Glomerular endothelial cell (primary cell): Measurements from ENCODE around the gene HACD2. TPM values are rescaled to one million over a fixed set of nuclear protein-coding genes. Genes with fewer than 3 reads are reported as not detected.
A peak's percentile ranks its signal among the peaks of the same experiment; 100 is the strongest.

Experiments used
- DNase-seq: peaks from one replicate; pipeline ENCODE4 v3.0.0-alpha.2; 2011; ENCODE audit warnings: low read depth, low spot score; ENCODE audit errors: extremely low read depth
- total RNA-seq: library from RNA; depleted of rRNA; stranded (reverse); fragments of >200 nt; gene quantifications from 2 replicates; pipeline ENCODE4 v1.2.3, GENCODE V29; 2015

HACD2 gene
- total RNA-seq, 1 donor from 2014 or later = 19.5 TPM

DNA sequence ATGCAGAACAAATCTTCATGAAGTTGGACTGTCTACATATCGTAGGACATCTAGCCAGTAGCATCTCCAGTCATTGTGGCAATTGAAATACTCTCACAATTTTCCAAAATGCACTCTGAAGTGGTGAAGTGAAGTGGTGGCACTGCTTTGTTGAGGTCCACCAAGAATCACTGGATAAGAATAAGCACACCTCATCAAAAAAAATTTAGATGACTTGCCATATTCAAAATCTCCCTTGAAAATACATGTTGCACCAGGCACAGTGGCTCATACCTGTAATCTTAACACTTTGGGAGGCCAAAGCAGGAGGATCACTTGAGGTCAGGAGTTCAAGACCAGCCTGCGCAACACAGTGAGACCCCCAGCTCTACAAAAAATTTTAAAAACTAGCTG lies 12.9 kb downstream of the HACD2 start:
- no peak for DNase-seq

DNA sequence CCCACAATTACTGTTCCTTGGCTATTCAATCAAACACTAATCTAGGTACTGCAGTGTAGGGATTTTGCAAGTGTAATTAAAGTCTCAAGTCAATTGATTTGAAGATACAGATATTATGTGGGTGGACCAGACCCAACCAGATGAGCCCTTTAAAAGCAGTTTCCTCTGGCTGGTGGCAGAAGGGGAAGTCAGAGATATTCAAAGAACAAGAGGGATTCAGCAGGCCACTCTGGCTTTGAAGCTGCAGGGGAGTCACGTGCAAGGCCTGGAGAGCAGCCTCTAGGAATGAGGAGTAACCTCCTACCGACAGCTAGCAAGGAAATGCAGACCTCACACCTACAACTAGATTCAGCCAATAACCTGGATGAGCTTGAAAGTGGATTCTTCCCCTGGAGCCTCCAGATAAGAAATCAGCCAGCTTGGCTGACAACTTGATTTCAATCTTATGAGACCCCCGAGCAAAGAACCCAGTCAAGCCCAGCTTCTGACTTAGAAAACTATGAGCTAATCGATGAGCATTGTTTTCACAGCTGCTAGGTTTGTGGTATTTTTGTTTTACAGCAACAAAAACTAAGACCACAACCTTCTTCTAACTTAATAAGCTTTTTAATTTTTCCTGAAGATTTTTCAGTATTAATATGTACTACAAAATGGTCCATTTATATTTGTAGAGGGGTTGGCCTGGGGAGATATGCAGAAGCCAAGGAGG lies 13.4 kb downstream of the HACD2 start:
- DNase-seq = no peak

DNA sequence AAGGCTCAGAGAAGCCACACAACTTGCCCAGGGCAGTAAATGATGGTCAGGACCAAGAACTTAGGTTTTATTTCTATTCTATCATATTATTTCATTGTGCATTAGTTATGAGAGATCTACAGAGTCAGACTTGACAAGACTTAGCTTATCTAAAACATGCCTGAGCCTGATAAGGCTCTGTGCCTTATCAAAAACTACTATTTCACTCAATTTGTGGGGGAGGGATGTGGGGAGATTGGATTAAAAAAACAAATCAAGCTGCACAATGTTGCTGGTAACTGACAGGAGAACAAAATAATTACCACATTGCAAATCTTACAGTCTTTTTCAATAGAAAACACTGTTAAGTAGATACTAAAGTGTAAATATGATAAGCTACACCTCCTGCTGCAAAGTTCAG lies 16.0 kb downstream of the HACD2 start:
- no peak for DNase-seq

DNA sequence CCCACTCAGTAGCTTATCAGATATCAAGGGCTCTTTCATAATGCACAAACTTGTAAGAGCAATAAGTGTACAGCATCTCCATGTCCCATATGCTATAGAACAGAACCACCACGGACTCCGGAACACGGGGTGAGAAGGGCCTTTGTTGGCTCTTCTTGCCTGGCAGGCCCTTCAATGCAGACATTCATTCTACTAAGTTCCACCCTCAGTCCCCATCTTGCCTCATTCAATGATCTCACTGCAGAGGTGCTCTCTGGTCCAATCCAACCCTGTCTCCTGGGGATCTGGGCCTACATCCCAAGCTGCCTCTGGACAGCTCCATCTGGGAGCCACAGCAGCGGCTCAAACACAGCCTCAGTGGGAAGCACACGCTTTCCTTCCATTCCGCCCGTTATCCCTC lies 16.8 kb downstream of the HACD2 start:
- no peak for DNase-seq

DNA sequence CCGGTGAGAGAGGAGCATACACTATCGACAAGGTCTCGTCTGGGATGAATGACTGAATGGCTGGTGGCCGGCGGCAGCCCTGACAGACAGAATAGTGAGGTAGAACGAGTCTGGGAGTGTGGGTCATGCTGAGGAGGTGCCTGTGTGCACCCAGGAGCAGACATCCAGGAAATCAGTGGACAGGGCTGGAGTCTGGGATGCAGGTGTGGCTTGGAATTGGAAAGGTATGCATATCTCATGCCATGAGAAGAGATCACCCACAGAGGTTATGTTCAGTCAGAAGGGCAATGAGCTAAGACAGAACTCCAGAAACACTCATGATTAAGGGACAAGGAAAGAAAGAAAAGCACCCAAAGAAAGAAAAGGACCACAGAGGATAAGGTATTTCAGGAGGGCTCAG lies 20.8 kb downstream of the HACD2 start:
- no peak for DNase-seq

DNA sequence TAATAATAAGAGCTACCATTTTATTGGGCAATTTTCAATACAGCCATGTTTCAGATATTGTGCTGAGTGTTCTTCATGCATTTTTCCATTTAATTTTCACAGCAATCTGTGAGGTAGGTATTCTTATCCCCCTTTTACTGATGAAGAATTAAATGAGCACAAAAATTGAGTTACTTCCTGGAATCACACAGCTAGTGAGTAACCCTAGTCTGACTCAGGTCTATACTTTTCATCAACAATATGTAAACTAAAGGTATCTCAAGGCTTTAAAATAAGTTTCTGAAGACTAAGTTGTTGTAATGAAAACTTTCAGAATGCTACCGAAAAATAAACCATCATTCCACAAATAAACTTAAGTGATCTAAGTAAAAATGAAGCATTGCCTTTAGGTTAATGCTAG lies 22.3 kb downstream of the HACD2 start:
- no peak for DNase-seq

DNA sequence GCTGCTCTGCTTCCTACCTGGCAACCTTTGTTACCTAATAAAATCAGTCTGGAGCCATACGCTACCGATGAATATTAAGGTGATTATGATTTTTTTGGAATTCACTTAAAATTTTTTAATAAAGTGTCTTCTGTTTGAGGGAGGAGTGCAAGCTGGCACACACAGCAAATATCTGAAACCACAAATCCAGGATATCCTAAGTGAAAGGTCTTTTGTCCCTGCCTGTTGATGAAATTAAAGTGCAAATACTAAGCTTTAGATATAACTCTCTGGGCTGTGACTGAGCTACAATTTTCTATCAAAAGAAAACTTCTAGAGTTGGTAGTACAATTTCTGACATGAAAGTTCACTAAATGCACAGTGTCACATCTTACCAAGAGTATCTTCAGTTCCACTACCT lies 23.7 kb downstream of the HACD2 start:
- DNase-seq = no peak

DNA sequence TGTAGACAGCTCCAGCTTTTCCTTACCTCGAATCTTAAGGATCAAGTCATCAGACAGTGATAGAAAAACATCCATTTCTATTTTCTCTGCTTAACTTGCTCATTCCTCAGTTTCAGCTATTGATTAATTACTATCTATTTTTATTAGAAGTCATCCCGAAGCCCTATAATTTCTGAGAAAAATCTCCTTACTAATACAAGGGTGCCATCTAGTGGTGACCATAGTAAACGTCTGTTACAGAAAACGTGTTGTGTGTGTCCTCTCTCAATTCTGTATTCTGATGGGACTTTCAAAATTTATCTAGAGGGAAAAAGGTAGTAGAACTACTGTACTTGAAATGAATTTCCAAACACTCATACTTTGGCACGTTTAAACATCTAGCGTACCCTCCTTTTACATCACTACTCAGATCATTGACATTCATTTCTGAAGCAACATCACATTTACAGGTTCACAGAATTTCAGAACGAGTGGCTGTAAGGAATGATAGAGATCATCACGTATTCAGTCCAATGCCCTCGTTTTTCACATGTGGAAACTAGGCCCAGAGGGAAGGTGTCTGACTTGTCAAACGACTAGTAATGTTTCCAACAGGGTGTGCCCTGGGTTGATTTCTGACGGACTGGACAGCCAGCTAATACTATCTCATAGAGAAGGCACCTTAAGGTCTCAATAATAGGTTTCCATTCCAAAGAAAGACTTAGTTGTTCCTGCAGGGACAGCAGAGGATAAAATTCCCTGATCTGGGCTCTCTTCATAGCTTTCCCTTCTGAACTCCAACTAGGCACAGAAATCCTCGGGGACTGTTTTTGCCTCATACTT lies 25.6 kb downstream of the HACD2 start:
- peak; percentile 33 for DNase-seq

DNA sequence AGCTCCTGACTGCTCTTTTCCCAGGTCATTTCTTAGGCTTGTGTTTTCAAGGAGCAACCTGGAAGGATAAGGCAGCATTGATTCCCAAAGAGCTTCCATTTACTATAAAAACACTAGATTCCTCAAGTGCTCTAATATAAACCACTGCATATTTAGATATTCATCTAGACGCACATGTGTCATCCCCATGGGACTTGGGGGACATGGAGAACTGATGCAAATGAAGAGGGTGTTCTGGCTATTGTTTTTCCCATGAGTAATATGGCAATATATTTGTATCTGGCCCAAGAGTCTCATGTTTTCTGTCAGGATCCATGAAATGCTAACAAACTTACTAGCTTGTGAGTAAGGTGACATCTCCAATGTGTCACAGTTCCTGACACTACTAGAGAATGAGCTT lies 31.3 kb downstream of the HACD2 start:
- no peak for DNase-seq

DNA sequence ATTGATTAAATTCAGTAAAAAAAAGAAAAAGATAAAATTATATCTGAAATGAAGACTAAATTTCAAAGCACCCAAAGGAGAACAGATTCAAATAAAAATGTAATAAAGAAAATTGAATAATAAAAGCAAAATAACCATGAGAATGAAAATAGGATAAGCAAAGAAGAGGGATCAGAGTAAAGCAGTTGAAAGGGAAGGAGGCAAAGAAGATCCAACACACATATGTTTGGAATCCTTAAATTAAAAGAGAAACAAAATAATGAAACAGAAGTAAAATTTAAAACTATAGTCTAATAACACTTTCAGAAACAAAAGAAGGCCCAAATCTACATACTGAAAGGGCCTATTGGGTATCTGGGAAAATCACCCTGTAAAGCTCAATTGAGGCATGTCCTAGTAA lies 32.1 kb downstream of the HACD2 start:
- DNase-seq = no peak

DNA sequence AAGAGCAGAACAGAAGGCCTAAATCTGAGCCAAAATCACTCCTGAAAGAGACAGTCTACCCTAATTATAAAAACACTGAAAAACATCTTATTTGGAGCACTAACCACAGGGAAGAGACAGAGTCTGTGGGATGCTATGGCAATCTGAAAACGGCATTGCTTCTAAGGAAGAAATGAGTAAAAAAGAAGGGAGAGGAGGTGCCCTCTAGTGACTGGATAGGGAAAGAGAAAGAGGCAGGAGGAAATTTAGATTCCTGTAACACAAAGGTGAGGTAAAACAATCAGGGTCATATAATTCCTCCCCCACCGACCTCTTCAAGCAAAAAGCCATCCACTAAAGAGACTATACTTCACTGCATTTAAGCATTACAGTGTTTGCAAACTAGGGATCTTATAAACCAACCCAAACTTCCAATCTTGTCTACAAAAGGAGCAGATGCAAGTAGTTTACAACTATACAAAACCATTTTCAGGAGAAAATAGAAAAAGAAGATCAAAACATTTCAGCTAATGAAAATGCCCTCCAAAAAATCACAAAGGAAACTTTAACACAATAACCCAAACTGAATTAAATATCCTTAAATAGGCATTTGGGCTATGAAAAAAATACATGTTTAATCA lies 32.6 kb downstream of the HACD2 start:
- DNase-seq = no peak

DNA sequence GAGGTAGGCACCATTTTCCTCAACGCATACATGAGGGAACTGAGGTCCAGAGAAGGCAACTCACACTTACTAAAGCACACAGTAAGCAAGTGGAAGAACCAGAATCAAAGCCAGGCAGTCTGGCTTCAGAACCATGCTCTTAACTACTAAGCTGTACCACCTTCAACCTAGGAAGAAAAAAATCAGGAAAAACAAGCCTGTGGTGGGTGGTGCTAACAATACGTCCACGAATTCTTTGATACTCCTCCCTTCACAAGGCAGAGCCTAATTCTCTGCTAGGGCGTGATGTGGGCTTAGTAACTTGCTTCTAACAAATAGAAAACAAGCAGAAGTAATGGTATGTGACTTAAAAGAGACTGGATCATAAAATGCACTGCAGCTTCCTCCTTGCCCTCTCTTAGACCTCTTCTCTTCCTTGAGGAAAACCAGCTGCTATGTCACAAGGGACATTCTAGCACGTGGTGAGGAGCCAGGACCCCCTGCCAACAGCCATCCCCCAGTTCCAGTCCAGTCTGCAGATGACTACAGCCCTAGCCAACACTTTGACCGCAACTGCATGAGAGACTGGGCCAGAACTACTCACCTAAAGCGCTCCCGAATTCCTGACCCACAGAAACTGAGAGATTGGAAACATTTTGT lies 36.9 kb downstream of the HACD2 start:
- no peak for DNase-seq

DNA sequence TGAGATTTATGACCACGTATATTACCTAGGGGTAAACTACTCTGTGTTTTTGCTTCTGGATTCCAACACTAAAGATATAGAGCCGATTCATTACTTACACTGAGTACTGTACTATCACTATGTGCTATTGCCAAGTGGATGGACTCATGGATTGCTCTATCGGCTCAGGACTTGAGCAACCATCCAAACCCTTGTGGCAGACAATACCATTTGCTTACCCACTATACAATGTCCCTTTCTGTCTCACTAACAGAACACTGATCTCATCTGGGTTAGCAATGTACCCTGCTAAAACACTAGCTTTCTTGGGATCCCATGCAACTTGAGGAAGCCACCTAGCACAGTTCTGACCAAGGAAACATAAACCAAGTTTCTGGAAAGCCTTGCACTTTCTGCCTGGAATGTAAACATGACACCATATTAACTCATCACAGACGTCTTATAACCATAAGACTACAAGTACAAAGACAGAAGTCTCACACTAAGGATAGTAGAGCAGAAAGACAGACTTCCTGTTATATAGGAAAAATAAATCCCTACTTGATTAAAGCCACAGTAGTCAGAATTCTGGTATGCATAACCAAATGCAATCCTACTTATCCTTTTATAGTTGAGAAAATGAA lies 38.6 kb downstream of the HACD2 start:
- DNase-seq = no peak

DNA sequence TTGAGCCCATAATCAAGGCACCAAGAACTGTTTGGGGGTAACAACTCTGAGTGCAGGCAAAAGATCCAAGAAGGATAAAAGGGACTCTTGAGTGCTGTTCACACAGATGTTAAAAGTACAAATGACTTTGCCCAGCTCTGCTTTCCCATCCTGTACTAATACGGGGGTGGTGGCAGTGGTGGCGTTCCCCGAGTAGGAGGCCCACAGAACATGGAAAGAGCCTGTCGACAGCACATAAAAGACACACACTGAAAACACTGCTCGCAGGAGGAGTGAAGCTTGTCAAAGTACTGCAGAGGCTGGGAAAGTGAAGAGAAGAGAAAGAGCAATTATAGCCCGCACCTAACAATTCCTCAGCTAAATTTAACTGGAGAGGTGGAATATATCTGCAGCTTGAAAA lies 40.9 kb downstream of the HACD2 start:
- no peak for DNase-seq

DNA sequence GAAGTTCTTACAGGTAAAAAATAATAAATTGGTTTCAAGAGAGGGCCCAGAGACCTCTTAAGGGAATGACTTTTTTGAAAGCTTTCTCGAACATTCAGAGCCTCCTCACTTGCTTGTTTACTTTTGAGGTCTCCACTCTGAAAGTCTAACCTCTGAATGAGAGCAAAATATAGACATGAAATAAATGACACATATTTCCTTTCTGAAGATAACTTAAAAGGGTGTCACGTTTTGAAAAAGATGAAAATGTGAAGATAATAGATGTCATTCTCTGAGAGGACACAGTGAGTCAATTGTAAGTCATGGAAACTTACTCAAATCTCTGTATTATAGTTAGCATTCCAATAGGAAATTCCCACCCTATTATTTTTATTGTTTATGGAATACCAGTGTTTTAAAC lies 44.6 kb downstream of the HACD2 start:
- no peak for DNase-seq

DNA sequence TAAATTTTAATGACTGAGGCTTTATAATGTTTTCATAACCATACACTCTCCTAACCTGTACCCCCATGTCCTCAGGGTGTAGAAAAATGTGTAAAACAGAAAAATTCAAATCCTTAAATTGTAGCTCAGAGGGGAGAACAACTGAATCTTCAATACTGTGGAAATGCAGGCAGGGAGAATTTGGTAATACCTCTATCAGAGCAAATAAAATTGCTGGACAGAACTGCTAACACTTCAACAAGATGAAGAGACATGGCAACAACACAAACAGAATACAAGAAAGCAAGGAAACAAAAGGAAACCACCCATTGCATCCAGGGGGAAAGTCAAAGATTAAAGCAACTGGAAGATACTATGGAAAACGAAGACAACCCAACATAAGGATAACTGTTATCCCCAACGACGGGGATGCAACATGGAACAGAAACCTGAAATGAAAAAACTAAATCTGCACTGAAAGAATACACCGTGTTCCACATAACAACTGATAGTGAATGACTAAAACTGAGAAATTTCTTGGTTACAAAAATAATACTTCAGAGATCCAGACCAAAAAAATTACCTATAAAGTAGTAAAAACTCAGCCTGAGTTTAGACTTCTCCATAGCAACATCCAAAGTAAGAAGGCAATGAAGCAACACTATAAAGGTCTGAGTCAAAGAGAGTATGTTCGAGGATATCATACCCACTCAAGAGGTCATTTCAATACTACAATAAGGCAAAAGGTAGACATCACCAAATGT lies 48.5 kb downstream of the HACD2 start:
- no peak for DNase-seq

DNA sequence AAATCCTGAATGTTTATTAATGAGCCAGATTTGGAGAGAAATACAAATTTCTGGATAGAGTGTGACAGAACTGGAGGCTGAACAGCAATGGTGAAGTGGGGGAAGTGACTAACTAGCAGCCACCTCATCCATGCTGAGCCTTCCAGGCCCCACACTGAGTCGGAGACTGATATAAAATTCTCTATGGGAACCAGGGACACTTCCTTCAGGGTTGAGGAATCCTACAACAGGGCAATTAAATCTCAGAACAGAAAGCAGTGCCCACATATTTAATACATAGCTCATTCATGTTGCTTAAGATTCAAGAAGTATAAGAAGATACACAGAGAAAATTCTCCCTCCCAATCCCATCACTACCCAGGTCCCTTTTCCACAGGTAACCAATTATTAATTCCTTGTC lies 49.3 kb downstream of the HACD2 start:
- DNase-seq = no peak

DNA sequence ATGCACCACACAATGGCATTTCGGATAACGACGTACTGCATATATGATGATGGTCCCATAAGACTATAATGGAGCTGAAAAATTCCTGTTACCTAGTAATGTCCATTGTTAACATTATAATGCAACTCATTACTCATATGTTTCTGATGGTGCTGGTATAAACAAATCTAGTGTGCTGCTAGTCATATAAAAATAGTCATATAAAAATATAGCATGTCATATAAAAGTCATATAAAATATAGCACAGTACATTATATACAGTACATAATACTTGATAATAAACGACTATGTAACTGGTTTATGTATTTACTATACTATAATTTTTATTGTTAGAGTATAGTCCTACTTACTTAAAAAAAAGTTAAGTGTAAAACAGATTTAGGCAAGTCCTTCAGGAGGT lies 50.6 kb downstream of the HACD2 start:
- DNase-seq = no peak

DNA sequence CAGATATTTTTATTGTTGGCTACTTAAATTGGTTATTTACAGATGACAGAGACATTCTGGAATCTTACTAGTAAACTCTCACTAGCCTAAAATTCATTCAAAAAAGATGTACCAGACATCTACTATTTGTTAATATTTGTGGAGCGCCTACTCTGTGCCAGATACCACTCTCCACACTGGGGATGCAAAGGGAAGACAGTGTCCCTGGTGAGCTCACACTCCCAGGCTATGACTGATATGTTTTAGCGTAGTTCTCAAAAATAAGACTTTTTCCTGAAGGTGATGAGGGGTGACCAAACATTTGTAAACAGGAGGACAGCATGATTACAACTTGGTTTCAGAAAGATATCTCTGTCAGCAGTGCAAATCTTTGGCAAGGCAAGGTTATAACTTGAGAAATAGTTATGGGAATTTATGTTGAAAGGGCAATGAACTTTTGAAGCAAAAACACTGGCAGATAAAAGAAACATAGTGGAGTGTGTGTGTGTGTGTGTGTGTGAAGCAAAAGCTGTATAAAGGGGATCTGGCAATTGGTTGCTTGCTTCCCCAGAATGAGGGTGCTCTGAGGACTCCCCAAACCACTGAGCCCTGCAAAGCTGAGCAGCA lies 51.2 kb downstream of the HACD2 start:
- no peak for DNase-seq

DNA sequence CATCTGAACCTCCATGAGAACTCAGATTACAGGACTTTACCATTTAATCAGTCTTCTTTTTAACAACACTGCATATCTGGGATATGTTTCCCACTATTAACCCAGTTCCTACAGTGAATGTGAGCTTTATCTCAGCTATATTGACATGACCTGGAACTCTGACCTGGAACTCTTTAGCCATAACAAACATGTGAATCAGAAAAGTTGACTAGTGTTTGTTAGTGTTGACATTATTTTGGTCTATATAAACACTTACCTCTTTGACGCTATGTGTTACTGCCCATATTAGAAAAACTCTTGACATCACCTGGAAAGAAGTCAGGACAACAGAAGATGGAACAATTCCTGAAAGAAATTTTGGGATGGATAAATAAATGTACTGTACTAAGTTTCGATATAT lies 56.7 kb downstream of the HACD2 start:
- DNase-seq = no peak
